A549 (cell line): ENCODE measurements around the gene CAB39. TPM values are rescaled to one million over a fixed set of nuclear protein-coding genes. Genes with fewer than 3 reads are reported as not detected.
A peak's percentile ranks its signal among the peaks of the same experiment; 100 is the strongest.
"Not testable (repeated sequence)": the region's sequence is repeated elsewhere in the genome, so short reads cannot be mapped to it uniquely, and the experiment has no call there.

ENCODE experiments used
- ATAC-seq, 2 experiments: fragments of 200-7000 bp in 1 of 2; fragments of >200 bp in 1 of 2; cut with Nextera tagmentation in 1 of 2; cut with Tn5 transposase in 1 of 2; 3 replicates each; pipeline versions ENCODE4 v1.8.0 to v1.9.1; 2018 to 2020; ENCODE audit warnings: mild to moderate bottlenecking in 1 of 2, moderate library complexity in 1 of 2
- CTCF ChIA-PET: fragments of 300-600 bp; sonication (Branson Sonifier 250); formaldehyde crosslinking; extraction: SDS; loops from one replicate; lab custom pipeline; 2021; ENCODE audit warnings: antibody characterized with exemption, inconsistent platforms; lab: Yijun Ruan, JAX
- POLR2A ChIA-PET: fragments of 350-600 bp; formaldehyde crosslinking; extraction: SDS; loops from one replicate; lab custom pipeline; 2021; ENCODE audit warnings: antibody characterized with exemption, inconsistent platforms; lab: Yijun Ruan, JAX
- DNase-seq, 2 experiments: peaks; one replicate each; pipeline versions ENCODE4 v3.0.0 to v3.0.0-alpha.2; 2011 to 2016; ENCODE audit warnings: low read depth in 1 of 2, low spot score in 1 of 2
- FAIRE-seq: peaks from 2 replicates; lab custom pipeline; 2011; peaks lifted over from hg19 to GRCh38; lab: Jason Lieb, UNC
- H3K27ac ChIP-seq, 2 experiments: fragments of >200 bp; sonication (Bioruptor Twin); formaldehyde crosslinking; 3 replicates each; pipeline ENCODE4 v1.5.1; 2016 to 2017
- H3K4me1 ChIP-seq: fragments of >200 bp; sonication (Bioruptor Twin); formaldehyde crosslinking; 3 replicates; pipeline ENCODE4 v1.6.1; 2016
- H3K4me2 ChIP-seq: fragments of >200 bp; sonication (Bioruptor Twin); formaldehyde crosslinking; 3 replicates; pipeline ENCODE4 v1.6.1; 2016
- H3K4me3 ChIP-seq: fragments of >200 bp; sonication (Bioruptor Twin); formaldehyde crosslinking; 3 replicates; pipeline ENCODE4 v1.5.1; 2016
- H3K9me3 ChIP-seq: fragments of >200 bp; sonication (Bioruptor Twin); formaldehyde crosslinking; 3 replicates; pipeline ENCODE4 v1.6.1; 2016
- BHLHE40 ChIP-seq: IDR thresholded peaks from 2 replicates; pipeline ENCODE4 v1.6.1; 2012; ENCODE audit warnings: low read depth, low read length, inconsistent platforms
- CBX2 ChIP-seq: fragments of 200-600 bp; sonication (generic); IDR thresholded peaks from 2 replicates; pipeline ENCODE4 v1.6.1; 2016; ENCODE audit warnings: low read depth, mild to moderate bottlenecking, borderline replicate concordance
- CBX8 ChIP-seq: fragments of 200-600 bp; sonication (generic); IDR thresholded peaks from 2 replicates; pipeline ENCODE4 v1.6.1; 2016
- CHD4 ChIP-seq: fragments of 200-600 bp; sonication (generic); IDR thresholded peaks from 2 replicates; pipeline ENCODE4 v1.6.1; 2016; ENCODE audit warnings: antibody characterized with exemption, mild to moderate bottlenecking, borderline replicate concordance
- EHF ChIP-seq: fragments of 250-450 bp; sonication (Bioruptor Pico); IDR thresholded peaks from 2 replicates; pipeline ENCODE4 v1.5.0; 2020; ENCODE audit warnings: mild to moderate bottlenecking
- FOSL2 ChIP-seq, 2 experiments: fragments of 450-650 bp in 1 of 2; fragments of >200 bp in 1 of 2; sonication (Bioruptor Twin) in 1 of 2; formaldehyde crosslinking; IDR thresholded peaks; 2 replicates each; pipeline versions ENCODE4 v1.5.0 to v1.6.1; 2016 to 2020; ENCODE audit warnings: mild to moderate bottlenecking in 1 of 2, moderate library complexity in 1 of 2
- FOXS1 ChIP-seq: fragments of 250-450 bp; sonication (Bioruptor Pico); IDR thresholded peaks from 2 replicates; pipeline ENCODE4 v1.5.0; 2020; ENCODE audit warnings: mild to moderate bottlenecking, moderate library complexity
- HDAC2 ChIP-seq: fragments of 200-600 bp; sonication (generic); IDR thresholded peaks from 2 replicates; pipeline ENCODE4 v1.6.1; 2016
- HEYL ChIP-seq: fragments of 250-450 bp; sonication (Bioruptor Pico); IDR thresholded peaks from 2 replicates; pipeline ENCODE4 v1.8.0; 2021; ENCODE audit warnings: mild to moderate bottlenecking, moderate library complexity
- HOXB5 ChIP-seq: fragments of 250-450 bp; sonication (Bioruptor Pico); IDR thresholded peaks from 2 replicates; pipeline ENCODE4 v1.5.0; 2020; ENCODE audit warnings: mild to moderate bottlenecking, moderate library complexity
- KDM1A ChIP-seq: fragments of 200-600 bp; sonication (generic); IDR thresholded peaks from 2 replicates; pipeline ENCODE4 v1.6.1; 2016; ENCODE audit warnings: low read depth, mild to moderate bottlenecking
- MAFK ChIP-seq: fragments of 450-650 bp; IDR thresholded peaks from 2 replicates; pipeline ENCODE4 v1.6.1; 2014; ENCODE audit not compliant: partially characterized antibody
- POLR2A ChIP-seq: IDR thresholded peaks from 2 replicates; pipeline ENCODE4 v1.6.1; 2012; ENCODE audit warnings: mild to moderate bottlenecking, low read length
- POLR2AphosphoS2 ChIP-seq: conservative IDR thresholded peaks from 2 replicates; pipeline ENCODE4 v1.6.1; 2012; ENCODE audit warnings: low read length, improper control_type of control experiment, inconsistent platforms
- RAD21 ChIP-seq, 2 experiments: fragments of >200 bp in 1 of 2; sonication (Bioruptor Twin) in 1 of 2; formaldehyde crosslinking in 1 of 2; IDR thresholded peaks in 1 of 2; conservative IDR thresholded peaks in 1 of 2; 2 replicates in 1 of 2; 3 replicates in 1 of 2; pipeline ENCODE4 v1.6.1; 2012 to 2018; ENCODE audit warnings: inconsistent platforms in 1 of 2
- RCOR1 ChIP-seq: fragments of 150-350 bp; IDR thresholded peaks from 2 replicates; pipeline ENCODE4 v1.6.1; 2014; ENCODE audit warnings: antibody characterized with exemption, low read length, low read depth
- SMC3 ChIP-seq: fragments of >200 bp; sonication (Bioruptor Twin); formaldehyde crosslinking; IDR thresholded peaks from 3 replicates; pipeline ENCODE4 v1.6.1; 2018; ENCODE audit warnings: inconsistent platforms
- TP53 ChIP-seq: fragments of 250-450 bp; sonication (Bioruptor Pico); IDR thresholded peaks from 2 replicates; pipeline ENCODE4 v1.5.0; 2021; ENCODE audit warnings: mild to moderate bottlenecking, moderate library complexity
- ZC3H11A ChIP-seq: fragments of 450-650 bp; IDR thresholded peaks from 2 replicates; pipeline ENCODE4 v1.6.1; 2014; ENCODE audit warnings: antibody characterized with exemption, mild to moderate bottlenecking
- ZFP36 ChIP-seq: fragments of 450-650 bp; IDR thresholded peaks from 2 replicates; pipeline ENCODE4 v1.6.1; 2014; ENCODE audit warnings: borderline replicate concordance; ENCODE audit not compliant: partially characterized antibody
- ZSCAN20 ChIP-seq: fragments of 250-450 bp; sonication (Bioruptor Pico); IDR thresholded peaks from 2 replicates; pipeline ENCODE4 v1.8.0; 2022; ENCODE audit warnings: mild to moderate bottlenecking, moderate library complexity
- WGBS: methylation state at CpG from one replicate; pipeline ENCODE4 v1.1.6; 2017; ENCODE audit errors: missing lambda C conversion rate; 5-methylcytosine and 5-hydroxymethylcytosine counted together
- polyA plus RNA-seq, 4 experiments: library from polyadenylated mRNA; depleted of rRNA in 3 of 4; stranded (reverse); fragments of >200 nt; fragmentation: RNase III in 1 of 4; extraction: RNeasy Plus Mini Kit Qiagen cat#74134 plus additional on column Dnase treatment in 1 of 4; gene quantifications; 2 replicates in 3 of 4; 3 replicates in 1 of 4; pipeline ENCODE4 v1.2.3, GENCODE V29; 2011 to 2017
- TF ChIP-seq, protein P1 (sequence below): fragments of >200 bp; sonication (Bioruptor Twin); formaldehyde crosslinking; IDR thresholded peaks from 3 replicates; pipeline ENCODE4 v1.6.1; 2016
- TF ChIP-seq, protein P2 (sequence below): fragments of 250-450 bp; sonication (Bioruptor Pico); IDR thresholded peaks from 2 replicates; pipeline ENCODE4 v1.5.0; 2020; ENCODE audit warnings: low read depth, mild to moderate bottlenecking, moderate library complexity

The CAB39 gene
- polyA plus RNA-seq, 2 of the 4 experiments (the other 2 are of a cell fraction), result 28.4 to 54.2 TPM

DNA sequence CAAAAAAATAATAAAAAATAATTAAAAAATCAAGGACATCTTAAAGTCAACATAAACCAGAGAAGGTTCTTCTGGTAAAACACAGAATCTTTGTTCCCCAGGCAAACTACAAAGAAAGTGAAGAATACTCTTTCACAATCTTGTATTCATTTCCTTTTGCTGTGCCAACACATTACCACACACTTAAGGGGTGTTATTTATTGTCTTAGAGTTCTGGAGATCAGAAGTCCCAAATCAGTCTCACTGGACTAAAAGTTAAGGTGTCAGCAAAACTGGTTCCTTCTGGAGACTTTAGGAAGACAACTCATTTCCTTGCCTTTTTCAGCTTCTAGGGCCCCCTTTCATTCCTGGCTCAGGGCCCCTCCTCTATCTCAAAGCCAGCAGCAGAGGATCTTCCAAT is 12.2 kb upstream of the CAB39 start:
- FAIRE-seq (no peak), ATAC-seq (no peak), DNase-seq (no peak)
- ChIA-PET CTCF (no interaction called here), POLR2A (no interaction called here)
- TF ChIP-seq, protein P1, sequence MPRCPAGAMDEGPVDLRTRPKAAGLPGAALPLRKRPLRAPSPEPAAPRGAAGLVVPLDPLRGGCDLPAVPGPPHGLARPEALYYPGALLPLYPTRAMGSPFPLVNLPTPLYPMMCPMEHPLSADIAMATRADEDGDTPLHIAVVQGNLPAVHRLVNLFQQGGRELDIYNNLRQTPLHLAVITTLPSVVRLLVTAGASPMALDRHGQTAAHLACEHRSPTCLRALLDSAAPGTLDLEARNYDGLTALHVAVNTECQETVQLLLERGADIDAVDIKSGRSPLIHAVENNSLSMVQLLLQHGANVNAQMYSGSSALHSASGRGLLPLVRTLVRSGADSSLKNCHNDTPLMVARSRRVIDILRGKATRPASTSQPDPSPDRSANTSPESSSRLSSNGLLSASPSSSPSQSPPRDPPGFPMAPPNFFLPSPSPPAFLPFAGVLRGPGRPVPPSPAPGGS, result no peak
- peak; percentile 61 for TF ChIP-seq MAFK
- no peak overlapping the region for H3K4me2 ChIP-seq
- no peaks in the 10 kb centered on the region for H3K4me1 ChIP-seq
- no peaks in the 10 kb centered on the region for H3K9me3 ChIP-seq
- H3K27ac ChIP-seq, result no peak overlapping the region
- H3K4me3 ChIP-seq, result no peak overlapping the region

DNA sequence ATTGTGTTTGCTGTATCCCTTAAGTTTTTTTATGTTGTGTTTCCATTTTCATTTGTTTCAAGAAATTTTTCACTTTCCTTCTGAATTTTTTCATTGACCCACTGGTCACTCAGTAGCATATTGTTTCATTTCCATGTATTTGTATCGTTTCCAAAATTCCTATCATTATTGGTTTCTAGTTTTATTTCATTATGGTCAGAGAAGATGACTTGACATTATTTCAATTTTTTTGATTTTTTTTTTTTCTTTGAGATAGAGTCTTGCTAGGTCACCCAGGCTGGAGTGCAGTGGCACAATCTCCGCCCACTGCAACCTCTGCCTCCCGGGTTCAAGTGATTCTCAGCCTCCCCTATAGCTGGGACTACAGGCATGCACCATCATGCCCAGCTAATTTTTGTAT is 11.3 kb upstream of the CAB39 start:
- H3K4me2 ChIP-seq, result no peak overlapping the region
- H3K27ac ChIP-seq, result no peak overlapping the region
- no peaks in the 10 kb centered on the region for H3K9me3 ChIP-seq
- peaks cover 5% of the 10 kb centered on the region; the same call in 2 of the 3 replicates for H3K4me1 ChIP-seq
- H3K4me3 ChIP-seq, result no peak overlapping the region
- 83% methylated on average over 3 of the region's 3 CpGs for WGBS
- DNase-seq, result no peak
- TF ChIP-seq KDM1A (no peak), MAFK (peak; percentile 41)
- ChIA-PET CTCF (interaction anchor here (0.8 to 1.1 kb wide), 2 partner anchors 44 to 98 kb away, joined by 3 read pairs; no protein-coding TSS in a partner anchor), POLR2A (no interaction called here)
- ATAC-seq, result no peak
- no peak for FAIRE-seq

DNA sequence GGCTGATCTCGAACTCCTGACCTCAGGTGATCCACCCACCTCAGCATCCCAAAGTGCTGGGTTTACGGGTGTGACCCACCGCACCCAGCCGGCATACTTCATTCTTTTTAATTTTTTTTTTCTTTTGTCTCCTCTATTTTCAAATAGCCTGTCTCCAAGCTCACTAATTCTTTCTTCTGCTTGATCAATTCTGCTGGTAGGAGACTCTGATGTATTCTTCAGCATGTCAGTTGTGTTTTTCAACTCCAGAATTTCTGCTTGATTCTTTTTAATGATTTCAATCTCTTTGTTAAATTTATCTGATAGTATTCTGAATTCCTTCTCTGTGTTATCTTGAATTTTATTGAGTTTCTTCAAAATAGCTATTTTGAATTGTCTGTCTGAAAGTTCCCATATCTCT is 10.2 kb upstream of the CAB39 start:
- H3K27ac ChIP-seq, ATAC-seq, H3K4me2 ChIP-seq, POLR2A ChIA-PET, FAIRE-seq, H3K4me3 ChIP-seq, H3K9me3 ChIP-seq, DNase-seq: not testable (repeated sequence)
- H3K4me1 ChIP-seq, result peaks cover 11% of the 10 kb centered on the region; the same call in 2 of the 3 replicates
- 68% methylated on average over 4 of the region's 4 CpGs for WGBS
- CTCF ChIA-PET, result interaction anchor here (1.1 to 1.5 kb wide), 4 partner anchors 10 to 92 kb away, joined by 3 to 4 read pairs (median 4); partner anchors contain the start of gene CAB39

DNA sequence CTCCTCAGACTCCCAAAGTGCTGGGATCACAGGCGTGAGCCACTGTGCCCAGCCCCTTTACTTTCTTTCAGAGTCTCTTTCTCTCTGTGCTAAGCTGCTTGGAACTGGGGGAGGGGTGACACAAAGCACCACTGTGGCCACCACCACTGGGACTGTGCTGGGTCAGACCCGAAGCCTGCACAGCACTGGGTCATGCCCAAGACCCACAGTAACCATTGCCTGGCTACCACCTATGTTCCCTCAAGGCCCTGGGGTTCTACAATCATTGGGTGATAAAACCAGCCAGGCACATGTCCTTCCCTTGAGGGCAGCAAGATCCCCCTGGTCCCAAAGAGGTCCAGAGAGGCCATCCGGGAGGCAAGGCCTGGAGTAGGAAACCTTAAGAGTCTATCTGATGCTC is 9.1 kb upstream of the CAB39 start:
- ChIA-PET CTCF (interaction anchor here (0.6 to 1.6 kb wide), 5 partner anchors 9 to 95 kb away, joined by 3 to 4 read pairs (median 4); no protein-coding TSS in a partner anchor), POLR2A (no interaction called here)

DNA sequence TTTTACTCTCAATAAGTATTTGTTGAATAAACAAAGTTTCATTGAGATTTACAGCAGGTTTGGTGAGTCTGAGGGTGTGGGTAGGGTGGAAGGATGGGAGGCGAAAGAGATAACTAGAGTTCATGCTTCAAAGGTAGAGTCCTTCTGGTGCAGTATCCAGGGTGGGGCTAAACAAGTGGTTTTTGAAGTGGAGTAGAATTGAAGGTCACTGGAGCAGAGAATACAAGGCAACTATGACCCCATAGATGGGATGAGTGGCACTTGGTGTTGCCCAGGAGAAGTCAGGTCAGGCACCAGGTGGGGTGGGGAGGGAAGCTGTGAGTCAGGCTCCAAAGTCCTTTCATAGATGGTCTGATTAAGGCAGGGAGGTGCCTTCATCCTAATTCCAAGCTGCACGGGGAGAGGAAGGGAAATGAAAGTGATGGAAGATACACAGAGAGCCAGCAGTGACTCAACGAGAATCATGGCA is 6.6 kb upstream of the CAB39 start:
- Histone ChIP-seq H3K4me3 (no peak overlapping the region), H3K27ac (peak overlapping the region in 1 of 2 experiments; percentile 33; a peak in 1 of 6 replicates), H3K4me1 (peaks cover 11% of the 10 kb centered on the region; the same call in 2 of the 3 replicates), H3K4me2 (peak overlapping the region; percentile 52), H3K9me3 (no peaks in the 10 kb centered on the region)
- ChIA-PET CTCF (no interaction called here), POLR2A (no interaction called here)
- TF ChIP-seq POLR2AphosphoS2 (no peak), CHD4 (no peak), RCOR1 (no peak), CBX2 (no peak), ZSCAN20 (no peak), FOXS1 (CRISPR knock-in tag) (no peak), TP53 (no peak), EHF (CRISPR knock-in tag) (no peak), BHLHE40 (no peak), HOXB5 (CRISPR knock-in tag) (no peak)
- TF ChIP-seq, protein P1, result no peak
- DNase-seq (peak in 1 of 2 experiments; percentile 56), FAIRE-seq (no peak), ATAC-seq (peak; percentile 75)
- 33% methylated on average over 3 of the region's 3 CpGs for WGBS

More for the DNA sequence above, 9.1 kb upstream of the CAB39 start:
- DNase-seq (no peak), FAIRE-seq (no peak), ATAC-seq (no peak)
- H3K27ac ChIP-seq, result no peak overlapping the region
- 66% methylated on average over 2 of the region's 3 CpGs for WGBS
- H3K4me3 ChIP-seq, result no peak overlapping the region
- TF ChIP-seq FOSL2 (IDR thresholded peaks at IDR 0.05) (no peak), FOSL2 (CRISPR knock-in tag; IDR thresholded peaks at IDR 0.05) (no peak), ZFP36 (no peak), RAD21 (conservative IDR thresholded peaks at IDR 0.05 in 1 of 2, IDR thresholded peaks at IDR 0.05 in 1 of 2) (no peak), CBX8 (no peak), MAFK (no peak), SMC3 (no peak), HOXB5 (CRISPR knock-in tag) (no peak), BHLHE40 (no peak), ZC3H11A (no peak), FOXS1 (CRISPR knock-in tag) (no peak), EHF (CRISPR knock-in tag) (no peak), KDM1A (no peak), HDAC2 (no peak), HEYL (no peak), POLR2A (no peak)
- TF ChIP-seq, protein P2, sequence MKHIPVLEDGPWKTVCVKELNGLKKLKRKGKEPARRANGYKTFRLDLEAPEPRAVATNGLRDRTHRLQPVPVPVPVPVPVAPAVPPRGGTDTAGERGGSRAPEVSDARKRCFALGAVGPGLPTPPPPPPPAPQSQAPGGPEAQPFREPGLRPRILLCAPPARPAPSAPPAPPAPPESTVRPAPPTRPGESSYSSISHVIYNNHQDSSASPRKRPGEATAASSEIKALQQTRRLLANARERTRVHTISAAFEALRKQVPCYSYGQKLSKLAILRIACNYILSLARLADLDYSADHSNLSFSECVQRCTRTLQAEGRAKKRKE (CRISPR knock-in tag), result no peak
- H3K4me2 ChIP-seq, result no peak overlapping the region
- peaks cover 11% of the 10 kb centered on the region; the same call in 2 of the 3 replicates for H3K4me1 ChIP-seq
- no peaks in the 10 kb centered on the region for H3K9me3 ChIP-seq
